D721Med (cell line): ENCODE results near the gene UBXN11.

Experiments
- DNase-seq: peaks from one replicate; pipeline ENCODE4 v3.0.0; 2011; ENCODE audit warnings: low spot score; ENCODE audit not compliant: insufficient read length
- FAIRE-seq: peaks from 2 replicates; lab custom pipeline; 2011; peaks lifted over from hg19 to GRCh38; lab: Jason Lieb, UNC
- TF ChIP-seq, protein P1 (sequence below): IDR thresholded peaks from 2 replicates; pipeline ENCODE4 v1.5.1; 2012; ENCODE audit warnings: mild to moderate bottlenecking, control low read depth; ENCODE audit not compliant: insufficient read depth; ENCODE audit errors: missing control alignments

The UBXN11 gene

DNA sequence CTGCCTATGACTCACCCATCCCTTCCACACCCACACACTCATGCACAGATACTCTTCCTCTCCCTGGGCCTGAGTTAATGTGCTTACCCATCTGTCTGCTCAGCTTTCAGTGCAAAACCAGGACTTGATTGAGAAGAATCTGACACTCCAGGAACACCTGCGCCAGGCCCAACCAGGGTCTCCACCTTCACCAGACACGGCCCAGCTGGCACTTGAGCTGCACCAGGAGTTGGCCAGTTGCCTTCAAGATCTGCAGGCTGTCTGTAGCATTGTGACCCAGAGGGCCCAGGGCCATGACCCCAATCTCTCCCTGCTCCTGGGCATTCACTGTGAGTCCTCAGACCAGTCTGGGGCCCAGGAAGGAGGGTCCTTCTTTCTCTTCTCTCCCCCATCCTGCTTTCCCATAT, 30.0 kb downstream of the UBXN11 start:
- TF ChIP-seq, protein P1, sequence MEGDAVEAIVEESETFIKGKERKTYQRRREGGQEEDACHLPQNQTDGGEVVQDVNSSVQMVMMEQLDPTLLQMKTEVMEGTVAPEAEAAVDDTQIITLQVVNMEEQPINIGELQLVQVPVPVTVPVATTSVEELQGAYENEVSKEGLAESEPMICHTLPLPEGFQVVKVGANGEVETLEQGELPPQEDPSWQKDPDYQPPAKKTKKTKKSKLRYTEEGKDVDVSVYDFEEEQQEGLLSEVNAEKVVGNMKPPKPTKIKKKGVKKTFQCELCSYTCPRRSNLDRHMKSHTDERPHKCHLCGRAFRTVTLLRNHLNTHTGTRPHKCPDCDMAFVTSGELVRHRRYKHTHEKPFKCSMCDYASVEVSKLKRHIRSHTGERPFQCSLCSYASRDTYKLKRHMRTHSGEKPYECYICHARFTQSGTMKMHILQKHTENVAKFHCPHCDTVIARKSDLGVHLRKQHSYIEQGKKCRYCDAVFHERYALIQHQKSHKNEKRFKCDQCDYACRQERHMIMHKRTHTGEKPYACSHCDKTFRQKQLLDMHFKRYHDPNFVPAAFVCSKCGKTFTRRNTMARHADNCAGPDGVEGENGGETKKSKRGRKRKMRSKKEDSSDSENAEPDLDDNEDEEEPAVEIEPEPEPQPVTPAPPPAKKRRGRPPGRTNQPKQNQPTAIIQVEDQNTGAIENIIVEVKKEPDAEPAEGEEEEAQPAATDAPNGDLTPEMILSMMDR: no peak
- DNase-seq (no peak), FAIRE-seq (no peak)

DNA sequence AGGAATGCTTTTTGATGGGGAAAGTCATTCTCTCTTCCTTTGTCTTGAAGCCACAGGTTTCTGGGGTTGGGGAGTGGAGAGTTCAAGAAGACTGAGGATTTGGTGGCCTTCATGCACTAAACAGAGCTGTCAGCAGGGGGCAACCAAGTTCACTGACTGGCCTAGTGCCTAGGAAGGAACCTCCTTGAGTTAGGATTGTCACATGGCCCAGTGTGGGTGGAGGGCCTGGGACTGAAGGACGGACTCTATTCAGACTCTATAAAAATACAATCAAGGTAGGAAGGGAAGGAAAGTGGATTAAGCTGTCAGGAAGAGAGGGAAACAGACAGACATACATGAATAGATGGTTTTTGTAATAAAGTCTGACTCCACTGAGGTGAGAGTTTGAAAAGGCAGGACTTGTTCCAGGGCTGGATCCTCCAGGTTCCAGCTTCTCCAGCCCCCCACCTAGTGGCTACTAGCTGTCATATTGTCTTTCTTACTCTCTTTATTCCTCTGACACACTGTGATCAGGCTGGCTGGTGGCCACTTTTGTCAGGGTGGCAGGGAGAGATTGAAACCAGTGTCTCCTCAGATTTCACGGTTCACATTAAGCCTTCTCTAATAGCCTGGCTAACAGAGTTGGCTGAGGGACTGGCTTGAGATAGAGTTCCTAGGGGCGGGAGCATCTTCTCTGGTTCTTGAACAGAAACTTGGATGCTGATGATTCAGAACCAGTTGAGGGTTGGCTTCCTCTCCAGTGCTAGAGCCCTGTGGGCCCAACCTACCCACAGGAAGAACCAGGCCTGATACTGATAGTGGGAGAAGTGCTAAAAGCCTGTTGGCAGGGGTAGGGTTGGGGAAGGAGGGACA, 30.6 kb downstream of the UBXN11 start:
- no peak for DNase-seq
- FAIRE-seq: no peak
- TF ChIP-seq, protein P1: peak; percentile 69

DNA sequence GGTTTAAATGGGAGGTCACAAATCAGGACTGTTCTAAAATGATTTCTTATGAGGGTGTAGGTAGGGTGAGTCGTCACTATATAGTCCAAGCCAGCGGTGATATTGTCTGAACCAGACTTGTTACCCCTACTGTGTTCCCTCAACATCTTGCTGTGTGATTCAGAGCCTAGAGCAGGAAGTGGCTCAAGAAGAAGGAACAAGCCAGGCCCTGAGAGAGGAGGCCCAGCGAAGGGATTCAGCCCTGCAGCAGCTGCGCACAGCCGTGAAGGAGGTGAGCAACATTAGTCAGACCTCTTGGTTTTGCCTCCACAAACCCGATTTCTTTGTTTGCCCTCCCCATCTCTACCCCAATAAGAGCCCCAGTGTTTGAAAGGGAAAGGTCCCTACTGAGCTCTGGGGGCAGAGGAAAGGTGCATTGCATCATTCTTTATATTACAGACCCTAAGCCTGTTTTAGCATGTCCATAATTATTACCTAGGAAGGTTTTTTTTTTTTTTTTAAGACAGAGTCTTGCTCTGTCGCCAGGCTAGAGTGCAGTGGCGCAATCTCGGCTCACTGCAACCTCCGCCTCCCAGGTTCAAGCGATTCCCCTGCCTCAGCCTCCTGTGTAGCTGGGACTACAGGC, 31.5 kb downstream of the UBXN11 start:
- TF ChIP-seq, protein P1: no peak
- DNase-seq (no peak), FAIRE-seq (no peak)

DNA sequence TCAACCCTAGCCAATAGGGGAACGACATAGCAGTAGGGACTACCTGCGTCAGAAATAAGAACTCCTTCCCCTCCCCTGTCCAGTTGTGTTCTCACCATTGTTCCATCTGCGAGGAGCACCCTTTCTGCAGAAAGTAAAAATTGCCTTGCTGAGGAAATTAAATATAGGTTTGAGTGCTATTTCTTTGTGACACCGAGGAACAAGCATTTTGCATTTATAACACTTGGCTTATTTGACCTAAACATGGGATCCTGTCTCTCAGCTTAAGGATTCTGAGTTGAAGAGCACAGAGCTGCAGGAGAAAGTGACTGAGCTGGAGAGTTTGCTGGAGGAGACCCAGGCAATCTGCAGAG, 37.3 kb downstream of the UBXN11 start:
- TF ChIP-seq, protein P1: no peak
- DNase-seq: no peak
- FAIRE-seq: no peak

DNA sequence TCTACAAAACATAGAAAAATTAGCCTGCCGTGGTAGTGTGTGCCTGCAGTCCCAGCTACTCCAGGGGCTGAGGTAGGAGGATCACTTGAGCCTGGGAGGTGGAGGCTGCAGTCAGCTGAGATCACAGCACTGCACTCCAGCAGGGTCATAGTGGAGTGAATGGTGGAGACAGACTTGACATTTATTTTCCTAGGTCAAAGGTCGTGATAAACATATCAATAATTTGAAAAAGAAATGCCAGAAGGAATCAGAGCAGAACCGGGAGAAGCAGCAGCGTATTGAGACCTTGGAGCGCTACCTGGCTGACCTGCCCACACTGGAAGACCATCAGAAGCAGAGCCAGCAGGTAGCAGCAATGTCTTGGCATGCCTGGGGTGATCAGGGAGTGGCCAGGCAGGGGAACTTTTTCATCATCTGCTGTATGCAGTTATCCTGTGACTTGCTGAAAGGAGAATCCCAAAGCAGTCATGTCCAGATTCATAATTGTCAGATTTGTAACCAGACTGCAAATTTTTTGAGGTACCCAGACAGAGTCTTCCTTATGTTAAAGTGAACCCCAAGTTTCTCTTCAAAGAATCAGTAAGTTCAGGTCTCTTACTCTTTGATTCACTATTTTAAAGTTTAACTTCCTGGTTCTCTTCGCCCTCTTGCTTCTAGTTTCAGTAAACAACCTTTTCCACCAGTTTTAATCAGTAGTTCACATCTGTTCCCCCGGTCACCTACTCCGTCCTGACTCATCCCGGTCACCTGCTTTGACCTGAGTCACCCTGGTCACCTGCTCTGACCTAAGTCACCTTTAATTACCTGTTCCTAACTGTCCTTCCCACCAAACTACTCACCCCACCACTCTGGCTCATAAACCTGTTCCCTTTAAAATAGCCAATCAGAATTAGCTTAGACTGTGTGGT, 37.9 kb downstream of the UBXN11 start:
- FAIRE-seq (no peak), DNase-seq (no peak)
- TF ChIP-seq, protein P1: no peak

DNA sequence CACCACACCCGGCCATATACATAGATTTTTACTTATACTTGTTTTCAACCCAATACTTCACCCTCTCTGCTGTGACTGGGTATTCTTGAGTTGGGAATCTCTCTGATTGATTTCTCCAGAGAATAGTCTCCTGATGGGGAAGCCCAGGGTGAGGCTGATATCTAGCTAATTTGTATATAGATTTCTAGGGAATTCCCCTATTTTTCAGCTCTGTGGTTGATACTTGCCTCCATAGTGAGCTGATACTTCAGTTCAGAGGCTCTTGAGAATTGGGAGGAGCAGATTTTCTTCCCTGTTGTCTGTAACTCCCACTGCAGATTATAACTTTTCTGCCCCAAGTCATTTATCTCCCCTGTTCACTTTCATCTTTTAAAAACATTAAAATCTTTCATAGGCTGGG, 41.0 kb downstream of the UBXN11 start:
- DNase-seq: no peak
- TF ChIP-seq, protein P1: no peak
- FAIRE-seq: no peak
